MCF 10A (cell line): ENCODE data around the gene MCC. TPM values are rescaled to one million over a fixed set of nuclear protein-coding genes. Genes with fewer than 3 reads are reported as not detected.

Experiments
- BruUV-seq: library from RNA; stranded (reverse); fragments of 400-500 nt; replicated peaks from 2 replicates; lab custom pipeline; 2021; lab: Mats Ljungman, UMichigan
- CTCF ChIA-PET: fragments of 300-600 bp; sonication (Branson Sonifier 250); formaldehyde crosslinking; extraction: SDS; loops from one replicate; lab custom pipeline; 2021; ENCODE audit warnings: antibody characterized with exemption, inconsistent platforms; lab: Yijun Ruan, JAX
- POLR2A ChIA-PET: fragments of 300-600, 350-650 bp; sonication (Branson Sonifier 250); formaldehyde crosslinking; extraction: SDS; loops from one replicate; lab custom pipeline; 2020; ENCODE audit warnings: antibody characterized with exemption, inconsistent platforms; lab: Yijun Ruan, JAX
- DNase-seq: peaks from one replicate; pipeline ENCODE4 v3.0.0-alpha.2; 2018; ENCODE audit not compliant: unreplicated experiment
- H3K27ac Mint-ChIP-seq: one replicate; pipeline ENCODE4 v1.8.0; 2022; ENCODE audit warnings: mild to moderate bottlenecking, low read depth, mixed read lengths; ENCODE audit not compliant: unreplicated experiment
- H3K27me3 Mint-ChIP-seq: one replicate; pipeline ENCODE4 v1.8.0; 2022; ENCODE audit warnings: mixed read lengths; ENCODE audit not compliant: insufficient read depth, unreplicated experiment
- H3K36me3 Mint-ChIP-seq: one replicate; pipeline ENCODE4 v1.8.0; 2022; ENCODE audit warnings: mild to moderate bottlenecking, moderate library complexity, mixed read lengths; ENCODE audit not compliant: insufficient read depth, unreplicated experiment
- H3K4me1 Mint-ChIP-seq: one replicate; pipeline ENCODE4 v1.8.0; 2022; ENCODE audit warnings: mixed read lengths; ENCODE audit not compliant: insufficient read depth, unreplicated experiment
- H3K4me3 Mint-ChIP-seq: one replicate; pipeline ENCODE4 v1.8.0; 2022; ENCODE audit warnings: mild to moderate bottlenecking, moderate library complexity, mixed read lengths; ENCODE audit not compliant: unreplicated experiment
- H3K9me3 Mint-ChIP-seq: one replicate; pipeline ENCODE4 v1.8.0; 2022; ENCODE audit warnings: mixed read lengths; ENCODE audit not compliant: unreplicated experiment
- CTCF ChIP-seq: fragments of 200-600 bp; IDR thresholded peaks from one replicate; pipeline ENCODE4 v1.8.0; 2022; ENCODE audit warnings: antibody characterized with exemption, mild to moderate bottlenecking; ENCODE audit not compliant: unreplicated experiment
- intact Hi-C: fragments of 100-400 bp; cut with micrococcal nuclease; formaldehyde crosslinking; loops from 2 replicates; pipeline ENCODE4 v1.14.1; 2022
- total RNA-seq: library from RNA; stranded (reverse); gene quantifications from 2 replicates; pipeline ENCODE4 v1.2.3, GENCODE V29; 2022

Gene MCC
- total RNA-seq, 1 experiment from 2014 or later = 25.3 TPM

DNA sequence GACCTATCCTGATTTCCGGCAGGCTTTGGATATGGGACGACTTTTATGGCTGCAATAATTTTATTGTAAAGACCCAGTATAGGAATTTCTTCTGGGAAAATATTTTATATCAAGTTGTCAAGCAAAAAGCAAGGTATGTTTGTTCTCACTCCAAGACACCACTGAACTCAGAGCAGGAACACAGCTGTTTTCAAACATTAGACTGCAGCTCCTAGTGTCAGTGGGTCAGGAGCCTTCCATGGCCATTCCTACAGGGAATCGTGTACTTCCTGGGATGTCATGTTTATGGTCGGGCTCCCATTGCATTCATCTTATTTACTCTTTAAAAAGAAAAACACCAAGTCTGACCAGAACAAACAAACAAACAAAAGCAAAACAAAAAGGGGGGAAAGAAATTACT, 278.8 kb downstream of the MCC start:
- intact Hi-C loops = no loop called here
- ChIA-PET POLR2A (interaction anchor here (1.7 kb wide), 1 partner anchor 9 kb away, joined by 7 read pairs; no protein-coding TSS in a partner anchor), CTCF (no interaction called here)
- Mint-ChIP-seq H3K9me3 (no peaks in the 10 kb centered on the region), H3K36me3 (no peaks in the 10 kb centered on the region), H3K4me3 (no peak overlapping the region), H3K27me3 (no peaks in the 10 kb centered on the region), H3K27ac (no peak overlapping the region), H3K4me1 (peaks cover 12% of the 10 kb centered on the region)
- no peak for DNase-seq
- TF ChIP-seq CTCF = no peak
- BruUV-seq = no TSS peak

DNA sequence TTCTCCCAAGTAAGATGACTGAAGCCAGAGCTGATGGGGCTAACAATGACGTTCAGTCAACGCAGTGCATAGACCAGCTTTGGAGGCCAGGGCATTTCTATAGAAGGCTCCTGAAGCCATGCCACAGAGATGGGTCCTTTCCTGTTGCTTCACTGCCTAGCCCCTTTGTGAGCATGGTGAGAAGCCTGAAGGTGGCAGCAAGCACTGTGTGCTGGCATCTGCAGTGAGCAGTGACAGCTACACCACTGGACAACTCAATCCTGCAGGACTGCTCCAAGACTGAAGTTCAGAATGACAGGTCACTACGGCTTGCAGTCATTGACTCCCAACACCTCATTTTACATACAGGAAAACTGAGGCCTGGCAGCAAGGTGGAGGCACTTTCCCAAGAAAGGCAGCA, 282.4 kb downstream of the MCC start:
- no peak overlapping the region for H3K4me3 Mint-ChIP-seq
- TF ChIP-seq CTCF = no peak
- ChIA-PET POLR2A (interaction anchor here (0.6 to 6.2 kb wide), 11 partner anchors 16 to 125 kb away, joined by 3 to 48 read pairs (median 14); no protein-coding TSS in a partner anchor), CTCF (interaction anchor here (0.5 to 2.6 kb wide), 11 partner anchors 13 to 305 kb away, joined by 3 to 10 read pairs (median 3); no protein-coding TSS in a partner anchor)
- BruUV-seq = no TSS peak
- H3K36me3 Mint-ChIP-seq = no peaks in the 10 kb centered on the region
- H3K27ac Mint-ChIP-seq = no peak overlapping the region
- no peaks in the 10 kb centered on the region for H3K9me3 Mint-ChIP-seq
- peaks cover 34% of the 10 kb centered on the region for H3K4me1 Mint-ChIP-seq
- intact Hi-C loops = no loop called here
- H3K27me3 Mint-ChIP-seq = no peaks in the 10 kb centered on the region
- peak; percentile 47 for DNase-seq

- H3K9me3 Mint-ChIP-seq = no peaks in the 10 kb centered on the region
- CTCF ChIA-PET = interaction anchor here (0.5 to 2.6 kb wide), 12 partner anchors 14 to 1200 kb away, joined by 3 to 10 read pairs (median 3); no protein-coding TSS in a partner anchor
- no peaks in the 10 kb centered on the region for H3K36me3 Mint-ChIP-seq
- BruUV-seq = no TSS peak
- intact Hi-C loops = no loop called here
- H3K27me3 Mint-ChIP-seq = no peaks in the 10 kb centered on the region
- no peak overlapping the region for H3K4me3 Mint-ChIP-seq
- no peak for TF ChIP-seq CTCF
- POLR2A ChIA-PET = interaction anchor here (0.6 to 6.2 kb wide), 15 partner anchors 16 to 158 kb away, joined by 3 to 48 read pairs (median 11); no protein-coding TSS in a partner anchor
- H3K27ac Mint-ChIP-seq = no peak overlapping the region
- H3K4me1 Mint-ChIP-seq = peaks cover 38% of the 10 kb centered on the region
- peak; percentile 13 for DNase-seq
These were observed 282.9 kb downstream of the MCC start for GRCh38 chr5:113205323-113205722.

GRCh38 chr5:113204525-113205161, 283.6 kb downstream of the MCC start:
- no peaks in the 10 kb centered on the region for H3K27me3 Mint-ChIP-seq
- peak overlapping the region; percentile 59 for H3K4me3 Mint-ChIP-seq
- no peak overlapping the region for H3K27ac Mint-ChIP-seq
- H3K4me1 Mint-ChIP-seq = peaks cover 45% of the 10 kb centered on the region
- peak; percentile 96 for DNase-seq
- BruUV-seq = no TSS peak
- no peaks in the 10 kb centered on the region for H3K36me3 Mint-ChIP-seq
- intact Hi-C loops = loop anchor here (1.0 kb wide), 1 partner anchor 90 kb away; no protein-coding TSS in a partner anchor
- H3K9me3 Mint-ChIP-seq = no peaks in the 10 kb centered on the region
- POLR2A ChIA-PET = interaction anchor here (0.5 to 6.2 kb wide), 26 partner anchors 8 to 284 kb away, joined by 3 to 48 read pairs (median 6); partner anchors contain the start of gene MCC
- no peak for TF ChIP-seq CTCF
- CTCF ChIA-PET = interaction anchor here (0.6 to 2.6 kb wide), 11 partner anchors 36 to 1201 kb away, joined by 3 to 10 read pairs (median 3); no protein-coding TSS in a partner anchor
